Vagina (tissue), 2 donors: ENCODE measurements around the gene SLC2A1.

Experiments
- POLR2A ChIP-seq, 2 donors: fragments of 450-650 bp; IDR thresholded peaks; one replicate each; pipeline ENCODE4 v1.6.1; 2017; ENCODE audit warnings: antibody characterized with exemption in 2 of 2, mild to moderate bottlenecking in 2 of 2, moderate library complexity in 2 of 2
- TF ChIP-seq, protein P1 (sequence below), 3 experiments: fragments of 450-650 bp in 2 of 3; fragments of 200-600 bp in 1 of 3; sonication (generic) in 1 of 3; IDR thresholded peaks; one replicate each; pipeline ENCODE4 v1.5.1; 2017 to 2019; ENCODE audit warnings: antibody characterized with exemption in 3 of 3, mild to moderate bottlenecking in 2 of 3, moderate library complexity in 2 of 3

DNA sequence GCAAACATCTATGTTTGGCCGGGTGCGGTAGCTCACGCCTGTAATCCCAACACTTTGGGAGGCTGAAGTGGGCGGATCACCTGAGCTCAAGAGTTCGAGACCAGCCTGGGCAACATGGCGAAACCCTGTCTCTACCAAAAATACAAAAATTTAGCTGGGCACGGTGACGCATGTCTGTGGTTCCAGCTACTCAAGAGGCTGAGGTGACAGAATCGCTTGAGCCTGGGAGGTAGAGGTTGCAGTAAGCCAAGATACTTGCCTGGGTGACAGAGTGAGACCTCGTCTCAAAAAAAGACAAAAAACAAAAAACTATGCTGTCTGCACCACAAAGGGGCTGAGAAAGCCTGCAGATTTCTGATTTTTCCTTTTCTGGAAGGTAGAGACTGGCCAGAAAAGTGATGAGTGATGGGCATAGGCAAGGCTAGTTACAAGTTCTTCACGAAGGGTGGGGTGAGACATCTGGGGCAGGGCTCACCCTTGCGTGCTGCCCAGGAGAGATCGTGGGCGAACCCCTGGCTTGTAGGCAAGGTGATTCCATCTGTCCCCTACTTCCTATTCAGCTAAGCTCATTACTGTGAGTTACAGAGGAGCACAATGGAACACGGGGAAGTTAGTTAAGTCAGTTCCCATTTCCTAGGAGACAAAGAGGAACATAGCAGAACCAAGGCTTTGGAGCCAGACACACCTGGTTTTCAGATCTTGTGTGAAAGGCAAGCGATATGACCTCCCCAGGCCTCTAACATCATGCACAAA lies 3.2 kb downstream of the SLC2A1 start:
- TF ChIP-seq, protein P1, sequence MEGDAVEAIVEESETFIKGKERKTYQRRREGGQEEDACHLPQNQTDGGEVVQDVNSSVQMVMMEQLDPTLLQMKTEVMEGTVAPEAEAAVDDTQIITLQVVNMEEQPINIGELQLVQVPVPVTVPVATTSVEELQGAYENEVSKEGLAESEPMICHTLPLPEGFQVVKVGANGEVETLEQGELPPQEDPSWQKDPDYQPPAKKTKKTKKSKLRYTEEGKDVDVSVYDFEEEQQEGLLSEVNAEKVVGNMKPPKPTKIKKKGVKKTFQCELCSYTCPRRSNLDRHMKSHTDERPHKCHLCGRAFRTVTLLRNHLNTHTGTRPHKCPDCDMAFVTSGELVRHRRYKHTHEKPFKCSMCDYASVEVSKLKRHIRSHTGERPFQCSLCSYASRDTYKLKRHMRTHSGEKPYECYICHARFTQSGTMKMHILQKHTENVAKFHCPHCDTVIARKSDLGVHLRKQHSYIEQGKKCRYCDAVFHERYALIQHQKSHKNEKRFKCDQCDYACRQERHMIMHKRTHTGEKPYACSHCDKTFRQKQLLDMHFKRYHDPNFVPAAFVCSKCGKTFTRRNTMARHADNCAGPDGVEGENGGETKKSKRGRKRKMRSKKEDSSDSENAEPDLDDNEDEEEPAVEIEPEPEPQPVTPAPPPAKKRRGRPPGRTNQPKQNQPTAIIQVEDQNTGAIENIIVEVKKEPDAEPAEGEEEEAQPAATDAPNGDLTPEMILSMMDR (IDR thresholded peaks at IDR 0.05): no peak
- no peak for TF ChIP-seq POLR2A (IDR thresholded peaks at IDR 0.05)
